ENCODE results near the gene TMEM176B.

GRCh38 chr7:150746921-150747320 lies 53.2 kb downstream of the TMEM176B start:
- TF ChIP-seq TCF7L2 (IDR thresholded peaks at IDR 0.05; ENCODE audit: low read depth, low read length) (no peak), REST (IDR thresholded peaks at IDR 0.05; ENCODE audit: insufficient read depth in 1 of 2, low read depth in 2 of 2, low read length in 1 of 2) (no peak), CTCF (IDR thresholded peaks at IDR 0.05) (no peak), POLR2AphosphoS5 (IDR thresholded peaks at IDR 0.05; ENCODE audit: low read depth, low read length) (no peak), SIN3A (IDR thresholded peaks at IDR 0.05; ENCODE audit: borderline replicate concordance, insufficient read depth, low read depth, low read length) (no peak)
